Prostate gland (tissue), 2 donors: ENCODE data around the gene PLXDC1.

ENCODE experiments used
- CTCF ChIP-seq, 4 experiments: fragments of 200-600 bp in 2 of 4; fragments of 450-650 bp in 2 of 4; sonication (generic) in 2 of 4; IDR thresholded peaks; 1 replicate in 3 of 4; 2 replicates in 1 of 4; pipeline ENCODE4 v1.5.1; 2016 to 2019; ENCODE audit warnings: antibody characterized with exemption in 4 of 4, mild to moderate bottlenecking in 2 of 4, moderate library complexity in 2 of 4
- POLR2A ChIP-seq: fragments of 450-650 bp; IDR thresholded peaks from one replicate; pipeline ENCODE4 v1.6.1; 2016; ENCODE audit warnings: antibody characterized with exemption, mild to moderate bottlenecking

GRCh38 chr17:39083270-39083669 lies 68.2 kb downstream of the PLXDC1 start:
- no peak for TF ChIP-seq POLR2A
- TF ChIP-seq CTCF (IDR thresholded peaks at IDR 0.05): no peak
